Epithelial cell of proximal tubule (primary cell): ENCODE measurements around the gene PLCH2. TPM values are rescaled to one million over a fixed set of nuclear protein-coding genes. Genes with fewer than 3 reads are reported as not detected.

ENCODE experiments used
- DNase-seq: peaks from one replicate; pipeline ENCODE4 v3.0.0-alpha.2; 2011; ENCODE audit warnings: low read depth
- H3K4me3 ChIP-seq: 2 replicates; pipeline ENCODE4 v1.5.1; 2011; ENCODE audit warnings: low read depth, mild to moderate bottlenecking, low read length
- total RNA-seq: library from RNA; depleted of rRNA; stranded (reverse); fragments of >200 nt; gene quantifications from 2 replicates; pipeline ENCODE4 v1.2.3, GENCODE V29; 2015
- TF ChIP-seq, protein P1 (sequence below): conservative IDR thresholded peaks from 2 replicates; pipeline ENCODE4 v1.5.1; 2012; ENCODE audit warnings: low read depth, mild to moderate bottlenecking, low read length

Gene PLCH2
- total RNA-seq, 1 donor from 2014 or later: 0.12 TPM

- DNase-seq: no peak
- TF ChIP-seq, protein P1, sequence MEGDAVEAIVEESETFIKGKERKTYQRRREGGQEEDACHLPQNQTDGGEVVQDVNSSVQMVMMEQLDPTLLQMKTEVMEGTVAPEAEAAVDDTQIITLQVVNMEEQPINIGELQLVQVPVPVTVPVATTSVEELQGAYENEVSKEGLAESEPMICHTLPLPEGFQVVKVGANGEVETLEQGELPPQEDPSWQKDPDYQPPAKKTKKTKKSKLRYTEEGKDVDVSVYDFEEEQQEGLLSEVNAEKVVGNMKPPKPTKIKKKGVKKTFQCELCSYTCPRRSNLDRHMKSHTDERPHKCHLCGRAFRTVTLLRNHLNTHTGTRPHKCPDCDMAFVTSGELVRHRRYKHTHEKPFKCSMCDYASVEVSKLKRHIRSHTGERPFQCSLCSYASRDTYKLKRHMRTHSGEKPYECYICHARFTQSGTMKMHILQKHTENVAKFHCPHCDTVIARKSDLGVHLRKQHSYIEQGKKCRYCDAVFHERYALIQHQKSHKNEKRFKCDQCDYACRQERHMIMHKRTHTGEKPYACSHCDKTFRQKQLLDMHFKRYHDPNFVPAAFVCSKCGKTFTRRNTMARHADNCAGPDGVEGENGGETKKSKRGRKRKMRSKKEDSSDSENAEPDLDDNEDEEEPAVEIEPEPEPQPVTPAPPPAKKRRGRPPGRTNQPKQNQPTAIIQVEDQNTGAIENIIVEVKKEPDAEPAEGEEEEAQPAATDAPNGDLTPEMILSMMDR: no peak
- no peak overlapping the region for H3K4me3 ChIP-seq
Observed at GRCh38 chr1:2446861-2447260, 29.2 kb upstream of the PLCH2 start.

GRCh38 chr1:2447276-2448097 is 28.6 kb upstream of the PLCH2 start:
- no peak overlapping the region for H3K4me3 ChIP-seq
- TF ChIP-seq, protein P1: no peak
- DNase-seq: no peak

GRCh38 chr1:2448098-2448445 is 28.0 kb upstream of the PLCH2 start:
- H3K4me3 ChIP-seq: no peak overlapping the region
- DNase-seq: no peak
- TF ChIP-seq, protein P1: no peak

DNA sequence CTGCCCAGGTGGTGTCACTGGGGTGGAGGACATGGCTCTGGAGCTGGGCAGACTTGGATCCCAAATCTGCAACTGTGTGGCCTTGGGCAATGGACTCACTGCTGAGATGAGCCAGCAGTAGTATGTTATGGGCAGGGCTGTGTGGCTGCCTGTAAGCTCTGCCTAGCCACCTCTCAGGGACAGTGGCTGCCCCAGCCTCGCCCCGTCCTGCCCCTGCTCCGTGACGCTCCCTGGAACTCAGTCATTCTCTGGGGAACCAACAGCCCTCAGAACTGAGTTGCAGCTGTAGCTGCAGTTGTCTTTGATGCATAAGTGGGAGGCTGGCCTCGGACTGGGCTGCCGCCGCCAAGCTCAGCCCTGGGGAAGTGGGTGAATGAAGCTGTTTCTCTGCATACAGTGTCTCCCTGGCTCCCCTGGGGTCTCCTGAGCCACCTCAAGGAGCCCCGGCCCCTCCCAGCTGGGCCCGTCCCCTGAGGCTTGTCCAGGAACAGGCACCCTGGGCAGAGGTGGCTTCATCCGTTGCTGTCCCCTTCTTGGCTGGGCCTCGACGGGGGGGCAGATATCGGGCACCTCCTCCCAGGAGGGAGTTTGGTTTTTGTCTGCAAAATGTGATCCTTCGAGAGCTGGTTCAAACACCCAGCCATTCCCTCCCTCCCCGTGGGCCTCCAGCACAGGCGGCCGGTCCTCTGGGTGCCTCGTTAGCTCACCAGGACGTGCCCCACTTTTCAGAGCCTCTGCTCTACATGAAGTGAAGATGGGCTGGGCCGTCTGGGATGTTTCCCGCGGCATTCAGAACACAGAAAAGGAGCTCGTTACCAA is 26.2 kb upstream of the PLCH2 start:
- H3K4me3 ChIP-seq: no peak overlapping the region
- DNase-seq: no peak
- TF ChIP-seq, protein P1: no peak

DNA sequence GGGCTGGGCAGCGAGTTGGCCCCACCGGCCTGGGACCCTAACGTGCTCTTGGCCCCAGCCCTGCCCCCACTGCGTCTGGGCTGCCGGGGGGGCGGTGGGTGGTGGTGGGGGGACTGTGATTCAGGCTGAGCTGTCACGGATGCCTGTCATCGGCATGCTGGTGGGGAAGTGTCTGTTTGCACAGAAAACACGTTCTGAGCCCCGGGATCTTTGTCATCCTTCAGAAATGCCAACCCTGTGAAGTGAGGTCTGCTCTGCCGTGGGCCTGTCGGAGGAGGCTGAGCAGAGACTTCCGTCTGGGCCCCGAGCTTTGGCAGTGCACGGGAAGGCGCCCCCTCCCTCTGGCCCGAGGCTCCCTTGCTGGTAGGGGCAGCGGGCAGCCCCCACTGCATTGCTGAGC is 24.3 kb upstream of the PLCH2 start:
- H3K4me3 ChIP-seq: no peak overlapping the region
- TF ChIP-seq, protein P1: no peak
- DNase-seq: peak; percentile 30

DNA sequence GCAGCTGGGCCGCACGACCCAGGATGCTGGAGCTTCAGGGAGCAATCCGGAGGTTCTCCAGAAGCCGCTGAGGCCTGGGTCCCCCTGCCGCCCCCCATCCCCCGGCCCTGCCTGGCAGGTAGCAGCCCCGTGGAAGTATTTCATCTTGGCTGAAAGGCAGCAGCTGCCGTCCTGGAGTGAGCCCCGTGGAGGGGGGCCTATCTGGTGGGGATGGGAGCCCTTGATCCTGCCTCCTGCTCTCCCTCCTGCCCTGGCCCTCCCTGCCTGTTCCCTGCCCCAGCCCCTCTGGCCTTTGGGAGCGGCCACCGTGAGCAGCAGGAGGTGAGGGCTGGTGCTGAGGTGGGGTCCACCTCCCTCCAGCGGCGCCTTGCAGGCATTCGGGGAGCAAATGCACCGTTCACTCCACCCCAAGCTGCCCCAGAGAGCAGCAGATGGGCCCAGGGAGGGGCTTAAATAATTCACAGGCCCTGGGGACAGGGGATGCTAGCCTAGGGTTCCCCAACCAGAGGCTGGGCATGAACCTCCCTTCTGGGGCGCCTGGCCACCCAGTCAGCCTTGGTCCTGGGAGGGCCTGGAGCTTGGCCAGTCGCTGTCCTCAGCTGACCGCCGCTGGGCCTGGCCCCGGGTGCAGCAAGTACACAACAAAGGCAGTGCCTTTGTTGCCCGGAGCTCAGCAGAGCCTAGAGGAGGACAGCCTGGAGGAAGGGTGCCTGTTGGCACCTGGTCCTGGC is 23.7 kb upstream of the PLCH2 start:
- TF ChIP-seq, protein P1: no peak
- H3K4me3 ChIP-seq: no peak overlapping the region
- no peak for DNase-seq
